Measurements from ENCODE around the gene KIN.

- TF ChIP-seq CTCF (IDR thresholded peaks at IDR 0.05) (no peak), POLR2A (IDR thresholded peaks at IDR 0.05) (no peak)
These were observed 83.4 kb downstream of the KIN start for GRCh38 chr10:7704071-7705016.

Data from testis (tissue), 2 donors.